RWPE2 (cell line): ENCODE data around the gene TEX52.

Experiments used
- ATAC-seq: fragments of 200-7000 bp; cut with Tn5 transposase; 3 replicates; pipeline ENCODE4 v1.9.1; 2021; ENCODE audit warnings: low read depth
- DNase-seq: peaks from one replicate; pipeline ENCODE4 v3.0.0-alpha.2; 2020; ENCODE audit warnings: low spot score
- H3K27ac ChIP-seq: fragments of 450-650 bp; 2 replicates; pipeline ENCODE4 v1.5.1; 2017; ENCODE audit warnings: mild to moderate bottlenecking; ENCODE audit not compliant: poor library complexity, severe bottlenecking
- H3K27me3 ChIP-seq: fragments of 250-450 bp; sonication (Bioruptor Pico); 2 replicates; pipeline ENCODE4 v1.5.1; 2021; ENCODE audit warnings: mild to moderate bottlenecking, moderate library complexity; ENCODE audit not compliant: insufficient read depth, poor library complexity, severe bottlenecking
- H3K36me3 ChIP-seq: fragments of 250-450 bp; sonication (Bioruptor Pico); 2 replicates; pipeline ENCODE4 v1.5.1; 2020; ENCODE audit warnings: low read depth, mild to moderate bottlenecking, moderate library complexity
- H3K4me1 ChIP-seq: fragments of 250-450 bp; sonication (Bioruptor Pico); 2 replicates; pipeline ENCODE4 v1.5.1; 2021; ENCODE audit warnings: mild to moderate bottlenecking, moderate library complexity; ENCODE audit not compliant: insufficient read depth, poor library complexity, severe bottlenecking
- H3K4me3 ChIP-seq: fragments of 250-450 bp; sonication (Bioruptor Pico); 2 replicates; pipeline ENCODE4 v1.5.1; 2021; ENCODE audit warnings: mild to moderate bottlenecking, moderate library complexity; ENCODE audit not compliant: severe bottlenecking
- H3K9me3 ChIP-seq: fragments of 250-450 bp; sonication (Bioruptor Pico); 2 replicates; pipeline ENCODE4 v1.5.1; 2021; ENCODE audit warnings: mild to moderate bottlenecking, moderate library complexity; ENCODE audit not compliant: severe bottlenecking
- CTCF ChIP-seq: fragments of 450-650 bp; IDR thresholded peaks from one replicate; pipeline ENCODE4 v1.5.1; 2017; ENCODE audit warnings: mild to moderate bottlenecking, moderate library complexity; ENCODE audit not compliant: poor library complexity, severe bottlenecking

TEX52 gene

DNA sequence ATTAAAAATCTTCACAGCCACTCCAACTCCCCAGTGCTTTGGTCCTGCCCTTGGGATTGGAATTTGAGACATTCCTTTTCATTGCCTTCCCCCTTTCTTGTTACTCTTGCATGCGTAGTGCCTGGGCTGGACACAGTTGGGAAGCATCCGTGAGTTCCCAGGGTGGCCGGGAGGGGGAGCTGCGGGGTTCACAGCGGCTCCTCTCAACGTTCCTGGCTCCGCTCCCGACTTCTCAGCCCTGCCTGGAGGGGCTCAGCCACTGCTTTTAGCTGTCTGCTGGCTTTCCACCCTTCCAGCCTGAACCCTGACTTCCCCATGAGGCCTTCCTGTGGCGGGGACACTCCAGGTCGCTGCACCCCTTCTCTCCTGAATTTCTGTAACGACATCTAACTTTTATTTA lies 3.2 kb downstream of the TEX52 start:
- peak; percentile 66; the same call in 2 of the 3 replicates for ATAC-seq
- no peak overlapping the region for H3K4me3 ChIP-seq
- H3K4me1 ChIP-seq: no peaks in the 10 kb centered on the region
- H3K27ac ChIP-seq: no peak overlapping the region
- TF ChIP-seq CTCF: peak; percentile 78
- peak; percentile 80 for DNase-seq
- peaks cover 7% of the 10 kb centered on the region; the same call in 1 of the 2 replicates for H3K36me3 ChIP-seq
- no peaks in the 10 kb centered on the region for H3K27me3 ChIP-seq
- H3K9me3 ChIP-seq: no peaks in the 10 kb centered on the region

DNA sequence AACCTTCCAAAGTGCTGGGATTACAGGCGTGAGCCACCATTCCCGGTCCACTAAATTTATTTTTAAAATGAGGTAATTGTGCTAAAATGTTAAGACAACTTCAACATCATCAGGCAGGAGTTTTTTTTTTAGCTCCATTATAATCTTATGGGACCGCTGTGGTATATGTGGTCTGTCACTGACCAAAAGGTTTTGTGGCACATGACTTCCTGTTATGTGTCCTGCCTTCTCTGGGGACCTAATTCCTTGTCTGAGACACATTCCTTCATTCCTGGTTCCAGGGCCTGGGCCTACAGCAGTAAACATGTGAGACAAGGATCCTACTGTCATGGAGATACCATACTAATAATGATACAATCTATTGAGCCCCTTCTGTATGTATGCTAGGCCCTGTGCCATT lies 4.9 kb downstream of the TEX52 start:
- ATAC-seq (no peak), DNase-seq (no peak)
- Histone ChIP-seq H3K4me1 (no peaks in the 10 kb centered on the region), H3K9me3 (no peaks in the 10 kb centered on the region), H3K27ac (no peak overlapping the region), H3K4me3 (no peak overlapping the region), H3K36me3 (no peaks in the 10 kb centered on the region), H3K27me3 (no peaks in the 10 kb centered on the region)
- TF ChIP-seq CTCF: no peak

- Histone ChIP-seq H3K4me1 (no peaks in the 10 kb centered on the region), H3K36me3 (no peaks in the 10 kb centered on the region), H3K27me3 (no peaks in the 10 kb centered on the region), H3K27ac (no peak overlapping the region), H3K4me3 (no peak overlapping the region), H3K9me3 (no peaks in the 10 kb centered on the region)
- no peak for TF ChIP-seq CTCF
- ATAC-seq (peak; percentile 7; the same call in 1 of the 3 replicates), DNase-seq (no peak)
These were observed 11.6 kb downstream of the TEX52 start for GRCh38 chr12:2845280-2845679.

DNA sequence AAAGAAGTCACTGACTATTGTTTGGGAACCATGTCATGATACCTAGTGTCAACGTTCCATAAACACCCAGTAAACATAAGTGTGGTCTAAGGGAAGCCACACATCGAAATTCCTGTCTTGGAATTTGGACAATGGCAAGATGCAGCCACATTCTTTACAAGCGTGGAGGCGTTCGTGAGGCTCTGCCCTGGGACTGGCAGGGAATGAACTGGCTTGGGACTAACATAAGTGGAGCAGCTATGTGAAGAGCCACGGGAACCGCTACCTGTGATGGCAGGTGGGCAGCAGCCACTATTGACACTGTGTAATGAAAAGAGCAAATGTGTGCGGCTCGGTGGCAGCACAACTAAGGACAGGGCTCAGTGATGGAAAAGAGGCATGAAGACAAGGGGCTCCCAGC lies 12.1 kb downstream of the TEX52 start:
- H3K27me3 ChIP-seq: no peaks in the 10 kb centered on the region
- no peak for TF ChIP-seq CTCF
- no peaks in the 10 kb centered on the region for H3K4me1 ChIP-seq
- no peaks in the 10 kb centered on the region for H3K9me3 ChIP-seq
- ATAC-seq (no peak), DNase-seq (no peak)
- no peak overlapping the region for H3K4me3 ChIP-seq
- H3K36me3 ChIP-seq: no peaks in the 10 kb centered on the region
- H3K27ac ChIP-seq: no peak overlapping the region

- DNase-seq (no peak), ATAC-seq (no peak)
- no peaks in the 10 kb centered on the region for H3K36me3 ChIP-seq
- no peak overlapping the region for H3K4me3 ChIP-seq
- no peak for TF ChIP-seq CTCF
- no peaks in the 10 kb centered on the region for H3K27me3 ChIP-seq
- no peaks in the 10 kb centered on the region for H3K4me1 ChIP-seq
- no peak overlapping the region for H3K27ac ChIP-seq
- H3K9me3 ChIP-seq: no peaks in the 10 kb centered on the region
These were observed 13.9 kb downstream of the TEX52 start for GRCh38 chr12:2842948-2843347.
